HepG2 (cell line): ENCODE results near the gene NUB1. TPM values are rescaled to one million over a fixed set of nuclear protein-coding genes. Genes with fewer than 3 reads are reported as not detected.

Source experiments
- ATAC-seq: fragments of 200-7000 bp; cut with Tn5 transposase; 3 replicates; pipeline ENCODE4 v1.9.1; 2020; ENCODE audit warnings: mild to moderate bottlenecking, moderate library complexity
- BruUV-seq: library from RNA; stranded (reverse); fragments of 400-500 nt; replicated peaks from 2 replicates; lab custom pipeline; 2021; lab: Mats Ljungman, UMichigan
- CTCF ChIA-PET: fragments of 300-600 bp; formaldehyde crosslinking; extraction: SDS; loops from one replicate; lab custom pipeline; 2021; ENCODE audit warnings: low total read pairs, inconsistent platforms, low intra/inter-chr PET ratio; lab: Yijun Ruan, JAX
- POLR2A ChIA-PET: fragments of 350-600 bp; sonication (Branson Sonifier 250); formaldehyde crosslinking; loops from one replicate; lab custom pipeline; 2020; ENCODE audit warnings: antibody characterized with exemption, inconsistent platforms; lab: Yijun Ruan, JAX
- DNase-seq: peaks from one replicate; pipeline ENCODE4 v3.0.0-alpha.2; 2015; ENCODE audit warnings: low spot score
- FAIRE-seq: peaks from 3 replicates; lab custom pipeline; 2011; peaks lifted over from hg19 to GRCh38; lab: Jason Lieb, UNC
- H2AFZ ChIP-seq: one replicate; pipeline ENCODE4 v1.6.1; 2011; ENCODE audit warnings: low read length, inconsistent platforms
- H3K27ac ChIP-seq: fragments of 300-600 bp; 3 replicates; pipeline ENCODE4 v1.8.0; 2011; ENCODE audit warnings: mixed run types, mild to moderate bottlenecking, mixed read lengths, low read length, inconsistent platforms; ENCODE audit not compliant: insufficient read depth; ENCODE audit errors: extremely low read length
- H3K27me3 ChIP-seq, 2 experiments: fragments of 200-600 bp in 1 of 2; 2 replicates in 1 of 2; 3 replicates in 1 of 2; pipeline versions ENCODE4 v1.6.0 to v1.8.0; 2011; ENCODE audit warnings: low read length in 2 of 2, mild to moderate bottlenecking in 2 of 2, moderate library complexity in 2 of 2, inconsistent platforms in 1 of 2; ENCODE audit not compliant: insufficient read depth in 2 of 2, control insufficient read depth in 1 of 2
- H3K36me3 ChIP-seq, 2 experiments: fragments of 200-600 bp in 1 of 2; replicated peaks in 1 of 2; 2 replicates in 1 of 2; 3 replicates in 1 of 2; pipeline versions ENCODE4 v1.5.1 to v1.8.0; 2011; ENCODE audit warnings: low read length in 2 of 2, inconsistent platforms in 1 of 2; ENCODE audit not compliant: insufficient read depth in 2 of 2, control insufficient read depth in 1 of 2
- H3K4me1 ChIP-seq: 2 replicates; pipeline ENCODE4 v1.5.1; 2012; ENCODE audit warnings: low read length, inconsistent platforms; ENCODE audit not compliant: insufficient read depth
- H3K4me2 ChIP-seq: 2 replicates; pipeline ENCODE4 v1.6.0; 2011; ENCODE audit warnings: low read depth, low read length, inconsistent platforms
- H3K4me3 ChIP-seq, 3 experiments: fragments of 200-600 bp in 1 of 3; sonication (generic), shearing (Covaris generic) in 1 of 3; replicated peaks in 1 of 3; 2 replicates each; pipeline ENCODE4 v1.5.1; 2011 to 2016; ENCODE audit warnings: low read length in 3 of 3, inconsistent platforms in 2 of 3, low read depth in 2 of 3, mild to moderate bottlenecking in 2 of 3, control low read depth in 1 of 3, mixed read lengths in 1 of 3; ENCODE audit not compliant: insufficient read depth in 1 of 3
- H3K79me2 ChIP-seq: one replicate; pipeline ENCODE4 v1.6.1; 2011; ENCODE audit warnings: low read length, inconsistent platforms; ENCODE audit not compliant: insufficient read depth
- H3K9ac ChIP-seq: 2 replicates; pipeline ENCODE4 v1.6.0; 2011; ENCODE audit warnings: mild to moderate bottlenecking, low read depth, low read length, inconsistent platforms; ENCODE audit not compliant: insufficient read depth
- H3K9me3 ChIP-seq: 2 replicates; pipeline ENCODE4 v1.5.1; 2012; ENCODE audit warnings: mild to moderate bottlenecking, low read length
- H4K20me1 ChIP-seq: 2 replicates; pipeline ENCODE4 v1.6.0; 2011; ENCODE audit warnings: inconsistent platforms, mild to moderate bottlenecking, low read length, moderate library complexity; ENCODE audit not compliant: insufficient read depth
- CEBPB ChIP-seq: IDR thresholded peaks from 2 replicates; pipeline ENCODE4 v1.6.1; 2011; ENCODE audit warnings: low read depth, low read length, improper control_type of control experiment, borderline replicate concordance
- CEBPG ChIP-seq: IDR thresholded peaks from 2 replicates; pipeline ENCODE4 v1.6.1; 2016
- CHD4 ChIP-seq: fragments of 200-600 bp; sonication (generic); IDR thresholded peaks from 2 replicates; pipeline ENCODE4 v1.7.0; 2017; ENCODE audit warnings: mild to moderate bottlenecking, low read length, borderline replicate concordance
- FIP1L1 ChIP-seq: fragments of 200-400 bp; formaldehyde crosslinking; IDR thresholded peaks from 2 replicates; pipeline ENCODE4 v1.6.1; 2018; ENCODE audit warnings: low read depth, mild to moderate bottlenecking, low read length, moderate library complexity, borderline replicate concordance; ENCODE audit not compliant: insufficient read depth
- HNF4A ChIP-seq: sonication (generic); formaldehyde crosslinking; IDR thresholded peaks from 2 replicates; pipeline ENCODE4 v1.4.0; 2020; ENCODE audit warnings: missing genetic modification reagents
- KLF12 ChIP-seq: sonication (generic); formaldehyde crosslinking; IDR thresholded peaks from 2 replicates; pipeline ENCODE4 v1.4.0; 2020; ENCODE audit warnings: missing genetic modification reagents, borderline replicate concordance
- MTF1 ChIP-seq: sonication (generic); formaldehyde crosslinking; IDR thresholded peaks from 2 replicates; pipeline ENCODE4 v1.5.0; 2020; ENCODE audit warnings: missing genetic modification reagents
- ZNF333 ChIP-seq: sonication (generic); formaldehyde crosslinking; IDR thresholded peaks from 2 replicates; pipeline ENCODE4 v1.4.0; 2020; ENCODE audit warnings: mild to moderate bottlenecking, missing genetic modification reagents, borderline replicate concordance
- ZNF468 ChIP-seq: sonication (generic); formaldehyde crosslinking; IDR thresholded peaks from 2 replicates; pipeline ENCODE4 v1.8.0; 2022; ENCODE audit warnings: mild to moderate bottlenecking, moderate library complexity, missing genetic modification reagents
- ZNF747 ChIP-seq: sonication (generic); formaldehyde crosslinking; IDR thresholded peaks from 2 replicates; pipeline ENCODE4 v1.8.1; 2023; ENCODE audit warnings: missing genetic modification reagents, mild to moderate bottlenecking, borderline replicate concordance
- ZNF766 ChIP-seq: sonication (generic); formaldehyde crosslinking; IDR thresholded peaks from 2 replicates; pipeline ENCODE4 v1.5.0; 2020; ENCODE audit warnings: missing genetic modification reagents, borderline replicate concordance
- WGBS: methylation state at CpG from one replicate; pipeline ENCODE4 v1.1.6; 2017; ENCODE audit warnings: low lambda C conversion rate; 5-methylcytosine and 5-hydroxymethylcytosine counted together
- in situ Hi-C: cut with HindIII; loops from 2 replicates; pipeline ENCODE4 v1.10.0; 2017; ENCODE audit warnings: low pct_unique_long_range_greater_than_20kb; ENCODE audit not compliant: extremely low pct_ligation_motif_present
- intact Hi-C: fragments of 100-400 bp; cut with micrococcal nuclease; formaldehyde crosslinking; loops from one replicate; pipeline ENCODE4 v1.10.0; 2022; ENCODE audit not compliant: unreplicated experiment
- polyA plus RNA-seq, 8 experiments: library from polyadenylated mRNA; depleted of rRNA in 3 of 8; stranded (reverse) in 7 of 8; unstranded in 1 of 8; fragments of >200 nt; fragmentation: Illumina TruSeq in 4 of 8; extraction: Trizol in 4 of 8; gene quantifications; 2 replicates each; pipeline versions ENCODE4 v1.2.1 to v1.2.3, GENCODE V29; 2011 to 2016; ENCODE audit warnings: low read depth in 4 of 8, missing spikeins in 1 of 8, mixed read lengths in 1 of 8; ENCODE audit not compliant: insufficient read depth in 1 of 8
- total RNA-seq, 5 experiments: library from RNA; depleted of rRNA; stranded (reverse); fragments of >200 nt; fragmentation: Illumina TruSeq; extraction: Trizol; gene quantifications; 2 replicates each; pipeline ENCODE4 v1.2.3, GENCODE V29; 2016; ENCODE audit warnings: low read depth in 1 of 5

NUB1 gene
- total and polyA plus RNA-seq, 2 of the 13 experiments (the other 11 are each of a cell fraction or from before 2014, with no cell fraction given): 27.1 to 37.0 TPM

GRCh38 chr7:151425670-151426440, 84.2 kb downstream of the NUB1 start:
- TF ChIP-seq ZNF766 (CRISPR knock-in tag): no peak
- TF ChIP-seq MTF1 (CRISPR knock-in tag): no peak
- peak; percentile 79 for TF ChIP-seq CEBPB
- no peak for TF ChIP-seq HNF4A (CRISPR knock-in tag)
- TF ChIP-seq ZNF747 (CRISPR knock-in tag): no peak
- TF ChIP-seq CHD4: no peak
- peak; percentile 51; the same call in 1 of the 2 replicates for TF ChIP-seq CEBPG (CRISPR knock-in tag)
- TF ChIP-seq KLF12: no peak
- no peak for TF ChIP-seq ZNF333 (CRISPR knock-in tag)
- no peak for TF ChIP-seq FIP1L1
- no peak for TF ChIP-seq ZNF468 (CRISPR knock-in tag)
- Histone ChIP-seq H3K27me3 (peaks cover 7 to 40% of the 10 kb centered on the region in 2 experiments), H3K79me2 (no peaks in the 10 kb centered on the region), H3K4me2 (no peak overlapping the region), H3K9me3 (no peaks in the 10 kb centered on the region), H3K4me1 (no peaks in the 10 kb centered on the region), H3K27ac (no peak overlapping the region), H3K4me3 (no peak overlapping the region), H2AFZ (no peak overlapping the region), H3K9ac (no peak overlapping the region), H4K20me1 (peaks cover 2% of the 10 kb centered on the region; the same call in 1 of the 2 replicates), H3K36me3 (no peaks in the 10 kb centered on the region)
- no peak for DNase-seq
- BruUV-seq: no TSS peak
- FAIRE-seq: no peak
- ATAC-seq: no peak
- in situ Hi-C loops: no loop called here
- 15% methylated on average over 7 of the region's 7 CpGs for WGBS
- intact Hi-C loops: no loop called here
- CTCF ChIA-PET: no interaction called here
- POLR2A ChIA-PET: no interaction called here
